Measurements from ENCODE around the gene FSTL4.
"Not testable (repeated sequence)": the region's sequence is repeated elsewhere in the genome, so short reads cannot be mapped to it uniquely, and the experiment has no call there.

The FSTL4 gene

GRCh38 chr5:133457439-133458355 lies 154.6 kb downstream of the FSTL4 start:
- DNase-seq, result no peak

- DNase-seq, result no peak
Measured at GRCh38 chr5:133456933-133457402, 155.4 kb downstream of the FSTL4 start.

GRCh38 chr5:133455676-133456075 lies 156.7 kb downstream of the FSTL4 start:
- DNase-seq, result no peak

- DNase-seq, result no peak
Measured at GRCh38 chr5:133454442-133454841, 157.9 kb downstream of the FSTL4 start.

GRCh38 chr5:133453831-133454230 lies 158.5 kb downstream of the FSTL4 start:
- DNase-seq, result no peak

- DNase-seq, result no peak
Measured at GRCh38 chr5:133453084-133453780, 159.1 kb downstream of the FSTL4 start.

- DNase-seq, result no peak
Measured at GRCh38 chr5:133451926-133452325, 160.4 kb downstream of the FSTL4 start.

- no peak for DNase-seq
Measured at GRCh38 chr5:133450286-133450685, 162.1 kb downstream of the FSTL4 start.

- DNase-seq, result no peak
Measured at GRCh38 chr5:133449181-133449580, 163.2 kb downstream of the FSTL4 start.

- DNase-seq, result no peak
Measured at GRCh38 chr5:133446440-133446839, 165.9 kb downstream of the FSTL4 start.

- DNase-seq, result no peak
Measured at GRCh38 chr5:133445744-133446143, 166.6 kb downstream of the FSTL4 start.

- DNase-seq, result not testable (repeated sequence)
Measured at GRCh38 chr5:133445204-133445603, 167.1 kb downstream of the FSTL4 start.

- no peak for DNase-seq
Measured at GRCh38 chr5:133444711-133445110, 167.6 kb downstream of the FSTL4 start.

- no peak for DNase-seq
Measured at GRCh38 chr5:133441166-133441815, 171.1 kb downstream of the FSTL4 start.

- DNase-seq, result no peak
Measured at GRCh38 chr5:133440467-133441115, 171.8 kb downstream of the FSTL4 start.

- DNase-seq, result no peak
Measured at GRCh38 chr5:133439859-133440258, 172.5 kb downstream of the FSTL4 start.

GRCh38 chr5:133438487-133438886 lies 173.9 kb downstream of the FSTL4 start:
- DNase-seq, result peak in 20 of 56 donors; percentile 13 to 81 (median 44)

GRCh38 chr5:133434336-133434735 lies 178.0 kb downstream of the FSTL4 start:
- no peak for DNase-seq

- no peak for DNase-seq
Measured at GRCh38 chr5:133433641-133434040, 178.7 kb downstream of the FSTL4 start.

GRCh38 chr5:133432956-133433532 lies 179.3 kb downstream of the FSTL4 start:
- no peak for DNase-seq

- DNase-seq, result no peak
Measured at GRCh38 chr5:133431326-133431865, 180.9 kb downstream of the FSTL4 start.

Measured in nucleus accumbens (tissue), 56 donors.